ENCODE data around the gene NUDT6.

NUDT6 gene

DNA sequence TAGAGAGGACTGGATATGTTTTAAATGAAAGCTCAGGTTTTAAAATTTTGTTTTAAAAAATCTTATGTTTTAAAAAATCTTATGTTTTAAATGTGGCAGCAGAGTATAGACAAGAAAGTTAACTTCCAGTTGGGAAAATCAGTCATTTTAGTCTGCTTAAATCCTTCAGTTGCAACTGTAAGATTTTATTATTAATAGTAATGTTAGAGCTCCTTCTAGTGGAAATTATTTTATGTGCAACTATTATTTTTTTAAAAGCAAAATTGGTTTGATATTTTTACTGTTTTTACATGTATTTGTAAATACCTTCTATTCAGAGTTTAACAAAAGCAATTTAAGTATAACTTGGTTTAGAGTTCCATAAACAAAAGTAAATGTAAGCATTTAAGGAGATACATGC, 8.5 kb upstream of the NUDT6 start:
- no peak for ATAC-seq
- peaks cover 72% of the 10 kb centered on the region for H3K36me3 Mint-ChIP-seq
- no peak overlapping the region for H3K27ac Mint-ChIP-seq
- H3K9me3 Mint-ChIP-seq = no peaks in the 10 kb centered on the region
- peaks cover 14% of the 10 kb centered on the region for H3K4me1 Mint-ChIP-seq
- H3K4me3 Mint-ChIP-seq = no peak overlapping the region
- no peak for DNase-seq (ENCODE audit: low spot score in 2 of 2)

DNA sequence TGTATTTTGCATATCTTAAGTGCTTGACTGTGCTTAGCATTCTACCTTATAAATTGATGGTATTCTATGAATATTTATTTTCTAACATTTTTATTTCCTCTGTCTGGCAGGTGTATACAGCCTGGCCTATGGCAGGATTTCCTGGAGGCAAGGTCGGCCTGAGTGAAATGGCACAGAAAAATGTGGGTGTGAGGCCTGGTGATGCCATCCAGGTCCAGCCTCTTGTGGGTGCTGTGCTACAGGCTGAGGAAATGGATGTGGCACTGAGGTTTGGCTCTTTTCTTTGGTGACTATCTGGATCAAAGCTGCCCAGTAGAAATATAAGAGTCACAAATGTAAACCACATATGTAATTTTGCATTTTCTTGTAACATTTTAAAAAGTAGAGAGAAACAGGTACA, 6.5 kb upstream of the NUDT6 start:
- no peak overlapping the region for H3K4me3 Mint-ChIP-seq
- ATAC-seq = no peak
- no peak overlapping the region for H3K27ac Mint-ChIP-seq

DNA sequence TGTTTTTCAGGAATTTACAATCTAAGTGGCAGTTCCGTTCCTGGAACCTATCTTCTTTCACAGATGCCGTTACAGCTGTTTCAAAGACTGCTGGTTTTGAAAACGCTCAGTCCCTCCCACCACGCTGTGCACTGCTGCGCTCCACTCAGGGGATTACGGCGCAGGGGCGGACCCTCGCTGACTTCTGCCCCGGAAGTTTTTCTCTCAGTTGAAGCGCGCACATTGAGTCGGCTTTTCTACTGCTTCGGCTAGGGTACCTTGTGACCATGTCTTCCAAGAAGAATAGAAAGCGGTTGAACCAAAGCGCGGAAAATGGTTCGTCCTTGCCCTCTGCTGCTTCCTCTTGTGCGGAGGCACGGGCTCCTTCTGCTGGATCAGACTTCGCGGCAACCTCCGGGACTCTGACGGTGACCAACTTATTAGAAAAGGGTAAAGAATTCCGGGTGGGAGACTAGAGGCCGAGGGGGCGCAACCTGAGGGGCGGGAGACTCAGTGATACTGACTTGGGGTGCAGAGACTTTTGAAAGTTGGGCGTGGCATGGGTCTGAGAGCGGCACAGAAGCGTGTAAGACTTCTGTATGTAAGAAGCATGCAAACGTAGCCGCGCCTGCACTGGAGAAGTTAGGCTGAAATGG, 597 bp upstream of the NUDT6 start:
- ATAC-seq (peak; percentile 98), DNase-seq (ENCODE audit: low spot score in 2 of 2) (peak; percentile 65 to 92)
- H3K4me3 Mint-ChIP-seq = no peak overlapping the region
- H3K27ac Mint-ChIP-seq = peak overlapping the region; percentile 92
- peaks cover 6% of the 10 kb centered on the region for H3K36me3 Mint-ChIP-seq
- H3K9me3 Mint-ChIP-seq = no peaks in the 10 kb centered on the region
- H3K4me1 Mint-ChIP-seq = no peaks in the 10 kb centered on the region

More for the DNA sequence above, 6.5 kb upstream of the NUDT6 start:
- Mint-ChIP-seq H3K4me1 (no peaks in the 10 kb centered on the region), H3K36me3 (peaks cover 53% of the 10 kb centered on the region), H3K9me3 (no peaks in the 10 kb centered on the region)
- no peak for DNase-seq (ENCODE audit: low spot score in 2 of 2)

DNA sequence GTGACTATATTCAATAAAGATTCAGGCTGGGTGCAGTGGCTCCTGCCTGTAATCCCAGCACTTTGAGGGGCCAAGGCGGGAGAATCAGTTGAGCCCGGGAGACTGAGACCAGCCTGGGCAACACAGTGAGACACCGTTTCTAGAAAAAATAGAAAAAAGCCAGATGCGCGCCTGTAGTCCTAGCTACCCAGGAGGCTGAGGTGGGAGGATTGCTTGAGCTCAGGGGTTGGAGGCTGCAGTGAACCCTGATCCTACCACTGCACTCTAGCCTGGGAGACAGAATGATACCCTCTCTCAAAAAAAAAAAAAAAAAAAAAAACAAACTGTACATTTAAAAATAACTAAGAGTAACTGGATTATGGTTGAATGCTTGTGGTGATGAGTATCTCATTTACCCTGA, 1.1 kb downstream of the NUDT6 start:
- H3K4me3 Mint-ChIP-seq = no peak overlapping the region
- no peak for DNase-seq (ENCODE audit: low spot score in 2 of 2)
- H3K9me3 Mint-ChIP-seq = no peaks in the 10 kb centered on the region
- H3K36me3 Mint-ChIP-seq = peaks cover 6% of the 10 kb centered on the region
- ATAC-seq = no peak
- no peaks in the 10 kb centered on the region for H3K4me1 Mint-ChIP-seq
- no peak overlapping the region for H3K27ac Mint-ChIP-seq

DNA sequence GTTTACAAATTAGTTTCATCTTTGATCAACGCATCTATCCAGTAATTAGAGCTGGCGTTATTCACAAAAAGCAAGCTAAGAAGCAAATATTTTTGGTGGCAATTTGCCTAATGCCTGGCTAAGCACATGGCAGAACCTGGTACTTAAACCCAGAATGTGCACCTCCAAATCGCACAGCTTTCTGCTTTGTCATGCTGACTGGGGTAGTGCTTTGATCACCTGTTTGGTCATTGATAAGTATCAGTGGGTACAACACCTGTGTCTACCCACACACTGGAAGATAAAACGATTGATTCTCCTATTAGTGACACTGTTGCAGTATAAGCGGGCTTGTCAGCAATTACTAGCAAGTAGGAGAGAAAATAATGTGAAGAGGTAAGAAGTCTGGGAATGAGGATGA, 1.9 kb downstream of the NUDT6 start:
- Mint-ChIP-seq H3K4me1 (no peaks in the 10 kb centered on the region), H3K27ac (no peak overlapping the region), H3K9me3 (no peaks in the 10 kb centered on the region), H3K36me3 (peaks cover 6% of the 10 kb centered on the region), H3K4me3 (no peak overlapping the region)
- ATAC-seq (no peak), DNase-seq (ENCODE audit: low spot score in 2 of 2) (no peak)

DNA sequence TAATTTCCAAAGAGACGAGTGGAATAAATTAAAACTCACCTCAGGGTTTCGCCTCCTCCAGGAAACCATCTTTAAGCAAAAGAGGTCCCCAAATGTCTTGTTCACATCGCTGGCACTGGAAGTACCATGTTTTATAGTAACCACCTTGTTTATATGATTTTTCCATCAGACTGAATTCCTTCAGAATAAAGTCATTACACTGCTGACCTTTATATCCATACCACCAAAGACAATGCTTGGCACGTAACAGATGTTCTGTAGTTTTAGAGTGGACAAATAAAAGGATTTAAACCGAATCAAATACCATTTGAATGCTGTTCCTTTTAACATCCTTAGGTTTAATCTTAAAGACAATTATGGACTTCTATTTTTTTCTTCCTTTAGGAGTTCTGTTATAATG, 4.7 kb downstream of the NUDT6 start:
- Mint-ChIP-seq H3K4me1 (no peaks in the 10 kb centered on the region), H3K4me3 (no peak overlapping the region), H3K27ac (no peak overlapping the region), H3K9me3 (no peaks in the 10 kb centered on the region), H3K36me3 (peaks cover 1% of the 10 kb centered on the region)
- ATAC-seq (no peak), DNase-seq (ENCODE audit: low spot score in 2 of 2) (no peak)

DNA sequence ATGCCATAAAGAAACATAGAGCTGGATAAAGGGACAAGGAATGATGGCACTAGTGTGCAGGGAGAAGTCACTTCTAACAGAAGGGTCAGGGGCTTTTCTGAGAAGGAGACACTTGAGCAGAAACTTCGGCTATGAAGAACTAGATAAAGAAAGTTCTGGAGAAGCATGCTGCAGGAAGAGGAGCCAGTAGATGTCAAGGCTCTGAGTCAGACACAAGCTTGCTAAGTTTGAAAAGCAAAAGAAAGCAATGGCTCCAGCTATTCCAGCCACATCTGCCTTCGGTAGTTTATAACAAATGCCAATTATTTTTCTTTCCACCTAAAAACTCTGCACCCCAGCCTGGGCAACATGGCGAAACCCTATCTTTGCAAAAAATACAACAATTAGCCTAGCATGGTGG, 7.5 kb downstream of the NUDT6 start:
- DNase-seq (ENCODE audit: low spot score in 2 of 2) (no peak), ATAC-seq (no peak)
- Mint-ChIP-seq H3K4me1 (no peaks in the 10 kb centered on the region), H3K27ac (no peak overlapping the region), H3K36me3 (no peaks in the 10 kb centered on the region), H3K4me3 (no peak overlapping the region), H3K9me3 (no peaks in the 10 kb centered on the region)

DNA sequence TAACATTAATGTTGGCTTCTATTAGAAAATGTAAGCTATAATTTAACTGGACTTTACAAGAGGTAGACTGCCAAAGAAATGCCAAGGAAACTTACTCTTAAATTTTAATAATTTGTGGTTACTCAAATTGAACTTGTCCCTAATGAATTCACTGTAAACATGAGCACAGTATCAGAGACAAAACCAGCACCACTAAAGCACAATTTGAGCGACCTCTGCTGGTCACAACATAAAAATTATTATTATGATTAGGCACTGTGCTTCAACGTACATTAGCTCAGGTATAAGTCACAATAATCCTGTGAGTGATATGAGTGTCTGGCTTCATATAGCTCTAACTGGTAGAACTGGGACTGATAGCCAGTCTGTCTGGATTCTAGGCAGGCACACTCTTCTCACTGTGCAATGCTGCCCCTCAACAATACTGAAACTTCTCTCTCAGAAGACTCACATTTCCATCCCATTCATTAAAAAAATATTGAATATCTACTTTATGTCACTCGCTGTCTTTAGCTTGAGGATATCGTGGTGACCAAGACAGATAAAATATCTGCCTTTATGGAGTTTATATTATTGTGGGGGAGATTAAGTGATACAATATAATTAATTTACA, 8.0 kb downstream of the NUDT6 start:
- no peak for DNase-seq (ENCODE audit: low spot score in 2 of 2)
- no peak overlapping the region for H3K4me3 Mint-ChIP-seq
- no peak overlapping the region for H3K27ac Mint-ChIP-seq
- no peaks in the 10 kb centered on the region for H3K36me3 Mint-ChIP-seq
- ATAC-seq = peak; percentile 66
- no peaks in the 10 kb centered on the region for H3K9me3 Mint-ChIP-seq
- H3K4me1 Mint-ChIP-seq = no peaks in the 10 kb centered on the region

DNA sequence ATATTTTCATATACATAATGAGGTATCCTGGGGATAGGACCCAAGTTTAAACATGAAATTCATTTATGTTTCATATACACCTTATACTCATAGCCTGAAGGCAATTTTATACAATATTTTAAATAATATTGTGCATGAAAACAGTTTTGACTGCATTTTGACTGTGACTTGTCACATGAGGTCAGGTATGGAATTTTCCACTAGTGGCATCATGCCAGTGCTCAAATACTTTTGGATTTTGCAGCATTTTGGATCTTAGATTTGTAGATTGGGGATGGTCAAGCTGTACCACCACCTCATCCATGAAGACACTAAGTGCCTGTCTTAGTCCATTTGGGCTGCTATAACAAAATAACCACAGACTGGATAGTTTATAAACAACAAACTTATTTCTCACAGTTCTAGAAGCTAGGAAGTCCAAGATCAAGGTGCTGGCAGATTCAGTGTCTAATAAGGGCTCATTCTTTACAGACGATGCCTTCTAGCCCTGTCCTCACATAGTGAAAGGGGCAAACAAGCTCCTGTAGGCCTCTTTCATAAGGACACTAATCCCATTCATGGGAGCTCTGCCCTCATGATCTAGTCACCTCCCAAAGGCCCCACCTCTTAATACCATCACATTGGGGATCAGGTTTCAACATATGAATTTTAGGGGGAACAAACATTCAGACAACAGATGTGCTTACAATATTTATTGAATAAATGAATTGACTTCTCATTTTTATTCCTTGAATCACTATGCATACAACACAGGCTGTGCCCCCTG, 9.4 kb downstream of the NUDT6 start:
- DNase-seq (ENCODE audit: low spot score in 2 of 2) (no peak), ATAC-seq (no peak)
- Mint-ChIP-seq H3K9me3 (no peaks in the 10 kb centered on the region), H3K36me3 (peaks cover 6% of the 10 kb centered on the region), H3K4me1 (no peaks in the 10 kb centered on the region), H3K27ac (no peak overlapping the region), H3K4me3 (no peak overlapping the region)

DNA sequence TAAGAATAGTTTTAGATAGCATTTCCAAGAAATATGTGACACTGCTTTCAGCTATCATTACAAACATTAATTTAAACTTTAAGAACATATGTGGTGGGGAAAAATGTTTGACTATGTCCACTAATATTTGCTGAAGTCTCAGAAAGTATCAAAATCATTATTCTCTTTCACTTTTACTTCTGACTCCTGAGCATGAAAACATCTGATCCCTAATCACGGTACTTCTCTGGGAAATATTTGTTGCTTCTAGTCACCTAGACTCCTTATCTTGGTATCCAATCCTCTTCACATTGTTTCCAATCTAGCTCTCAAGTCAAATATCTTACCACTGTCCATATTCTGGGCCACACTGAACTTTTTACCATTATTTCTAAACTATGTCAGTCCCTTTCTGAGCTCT, 10.8 kb downstream of the NUDT6 start:
- DNase-seq (ENCODE audit: low spot score in 2 of 2) (no peak), ATAC-seq (no peak)
- Mint-ChIP-seq H3K36me3 (peaks cover 6% of the 10 kb centered on the region), H3K4me3 (no peak overlapping the region), H3K27ac (no peak overlapping the region), H3K4me1 (no peaks in the 10 kb centered on the region), H3K9me3 (no peaks in the 10 kb centered on the region)

DNA sequence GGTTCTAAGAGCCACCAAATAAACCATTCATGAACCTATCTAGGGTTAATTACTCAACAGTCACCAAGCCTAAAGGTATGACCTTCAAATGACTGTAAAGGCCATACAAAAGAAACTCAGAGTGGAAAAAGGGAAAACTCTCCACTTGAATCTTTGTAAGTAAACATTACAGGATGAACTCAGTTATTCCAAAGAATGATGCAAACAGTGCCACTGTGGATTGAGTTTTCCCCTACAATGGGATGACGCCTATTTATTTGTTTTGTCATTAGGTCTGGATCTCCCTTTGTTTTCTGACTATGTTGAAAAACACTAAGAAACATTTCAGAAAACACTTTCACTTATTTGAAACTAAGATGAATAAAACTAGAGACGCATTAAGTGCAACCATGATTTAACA, 12.7 kb downstream of the NUDT6 start:
- DNase-seq (ENCODE audit: low spot score in 2 of 2) (no peak), ATAC-seq (no peak)
- no peak overlapping the region for H3K27ac Mint-ChIP-seq
- H3K36me3 Mint-ChIP-seq = peaks cover 6% of the 10 kb centered on the region
- no peak overlapping the region for H3K4me3 Mint-ChIP-seq
- H3K4me1 Mint-ChIP-seq = no peaks in the 10 kb centered on the region
- H3K9me3 Mint-ChIP-seq = no peaks in the 10 kb centered on the region

DNA sequence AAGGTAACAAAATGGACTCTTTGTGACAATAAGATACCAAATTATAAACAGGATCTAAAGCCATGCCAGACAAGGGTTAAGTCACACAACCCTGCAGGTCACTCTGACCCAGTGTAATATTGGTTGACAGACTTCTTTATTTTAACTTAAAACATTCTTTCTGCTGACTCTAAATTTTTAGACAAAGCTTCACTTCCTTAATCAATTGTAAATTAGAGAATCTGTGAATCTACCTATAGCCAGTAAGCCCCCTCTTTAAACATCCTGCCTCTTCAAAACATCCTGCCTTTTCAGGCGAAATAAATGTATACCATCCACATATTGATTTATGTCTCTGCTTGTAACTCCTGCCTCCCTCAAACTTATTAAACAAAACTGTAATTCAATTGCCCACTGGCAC, 14.2 kb downstream of the NUDT6 start:
- peaks cover 6% of the 10 kb centered on the region for H3K36me3 Mint-ChIP-seq
- no peaks in the 10 kb centered on the region for H3K4me1 Mint-ChIP-seq
- H3K4me3 Mint-ChIP-seq = no peak overlapping the region
- H3K27ac Mint-ChIP-seq = no peak overlapping the region
- ATAC-seq (no peak), DNase-seq (ENCODE audit: low spot score in 2 of 2) (no peak)
- no peaks in the 10 kb centered on the region for H3K9me3 Mint-ChIP-seq

DNA sequence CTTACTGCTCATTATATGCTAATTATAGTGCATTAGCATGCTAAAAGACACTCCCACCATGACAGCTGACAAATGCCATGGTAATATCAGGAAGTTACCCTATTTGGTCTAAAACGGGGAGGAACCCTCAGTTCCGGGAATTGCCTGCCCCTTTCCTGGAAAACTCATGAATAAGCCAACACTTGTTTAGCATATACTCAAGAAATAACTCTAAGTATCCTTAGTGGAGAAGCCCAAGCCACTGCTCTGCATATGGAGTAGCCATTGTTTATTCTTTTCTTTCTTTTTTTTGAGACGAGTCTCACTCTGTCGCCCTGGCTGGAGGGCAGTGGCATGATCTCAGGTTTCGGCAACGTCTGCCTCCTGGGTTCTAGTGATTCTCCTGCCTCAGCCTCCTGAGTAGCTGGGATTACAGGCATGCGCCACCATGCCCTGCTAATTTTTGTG, 15.5 kb downstream of the NUDT6 start:
- H3K9me3 Mint-ChIP-seq = no peaks in the 10 kb centered on the region
- no peaks in the 10 kb centered on the region for H3K4me1 Mint-ChIP-seq
- no peak for ATAC-seq
- no peak for DNase-seq (ENCODE audit: low spot score in 2 of 2)
- no peak overlapping the region for H3K4me3 Mint-ChIP-seq
- H3K36me3 Mint-ChIP-seq = peaks cover 6% of the 10 kb centered on the region
- H3K27ac Mint-ChIP-seq = no peak overlapping the region

DNA sequence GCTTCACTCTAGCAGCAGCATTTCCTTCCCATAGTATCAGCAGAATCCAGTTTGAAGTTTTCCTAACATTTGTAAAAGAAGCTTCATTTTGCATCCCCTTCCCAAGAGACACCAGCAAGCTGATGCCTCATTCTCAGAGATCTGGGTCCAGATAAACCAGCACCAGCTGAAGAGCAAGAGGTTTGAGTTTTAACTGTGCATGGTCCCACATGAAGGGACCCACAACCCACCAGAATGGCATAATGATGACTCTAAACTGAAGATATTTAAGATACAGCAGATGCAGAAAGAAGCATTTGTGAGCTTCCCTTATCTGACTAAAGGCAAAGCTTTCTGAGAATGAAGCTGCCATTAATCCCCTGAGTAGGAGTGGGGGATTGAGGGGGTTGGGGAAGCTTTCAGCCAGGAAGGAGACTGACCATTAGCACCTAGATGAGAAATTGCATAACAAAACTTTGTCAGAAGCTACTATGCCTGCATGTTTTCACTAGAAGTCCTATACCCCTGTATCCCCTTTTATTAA, 18.6 kb downstream of the NUDT6 start:
- ATAC-seq (no peak), DNase-seq (ENCODE audit: low spot score in 2 of 2) (no peak)
- Mint-ChIP-seq H3K4me3 (no peak overlapping the region), H3K27ac (no peak overlapping the region), H3K9me3 (no peaks in the 10 kb centered on the region), H3K4me1 (no peaks in the 10 kb centered on the region), H3K36me3 (peaks cover 3% of the 10 kb centered on the region)

DNA sequence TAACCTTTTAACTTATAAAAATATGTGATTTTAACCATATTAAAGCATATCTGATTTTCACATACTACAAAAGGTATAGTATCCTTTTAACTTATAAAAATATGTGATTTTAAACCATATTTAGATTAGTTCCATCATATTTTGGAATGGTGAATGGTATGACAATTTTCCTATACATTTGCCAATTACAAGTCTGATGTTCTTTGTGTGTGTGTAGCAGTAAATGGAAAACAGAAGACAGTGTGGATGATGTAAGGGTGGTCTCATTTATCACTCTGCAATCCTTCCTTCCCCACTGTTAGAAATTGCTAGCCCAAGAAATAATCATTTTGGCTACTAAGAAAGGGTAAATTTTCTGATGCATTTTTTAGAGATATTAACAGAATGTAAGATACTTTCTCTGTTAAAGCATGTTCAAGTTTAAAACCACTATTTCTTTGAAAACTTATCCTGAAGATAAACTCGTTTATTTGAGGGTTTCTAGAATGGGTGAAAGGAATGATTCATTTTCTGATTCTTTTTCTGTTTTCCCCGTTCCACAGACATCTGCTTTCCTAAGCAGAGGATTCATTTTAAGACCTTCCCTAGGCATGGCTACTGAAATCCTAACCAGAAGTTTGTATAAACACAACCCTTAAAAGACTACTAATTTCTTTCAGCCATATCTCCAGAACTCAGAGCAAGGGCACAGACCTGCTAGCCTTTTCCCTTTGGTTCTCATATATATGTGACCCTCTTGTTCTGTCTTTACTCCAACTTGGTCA, 21.0 kb downstream of the NUDT6 start:
- no peak overlapping the region for H3K27ac Mint-ChIP-seq
- DNase-seq (ENCODE audit: low spot score in 2 of 2) = no peak
- H3K36me3 Mint-ChIP-seq = no peaks in the 10 kb centered on the region
- no peak for ATAC-seq
- no peaks in the 10 kb centered on the region for H3K4me1 Mint-ChIP-seq
- no peaks in the 10 kb centered on the region for H3K9me3 Mint-ChIP-seq
- H3K4me3 Mint-ChIP-seq = no peak overlapping the region

Data from stimulated activated effector memory CD8-positive, alpha-beta T cell treated with anti-CD3 and anti-CD28 coated beads, Interleukin-12 subunit alpha, Interleukin-12 subunit beta, amount 100 ng/mL, for 72 hours (primary cell).